ENCODE results near the gene PHYHD1.

The PHYHD1 gene

DNA sequence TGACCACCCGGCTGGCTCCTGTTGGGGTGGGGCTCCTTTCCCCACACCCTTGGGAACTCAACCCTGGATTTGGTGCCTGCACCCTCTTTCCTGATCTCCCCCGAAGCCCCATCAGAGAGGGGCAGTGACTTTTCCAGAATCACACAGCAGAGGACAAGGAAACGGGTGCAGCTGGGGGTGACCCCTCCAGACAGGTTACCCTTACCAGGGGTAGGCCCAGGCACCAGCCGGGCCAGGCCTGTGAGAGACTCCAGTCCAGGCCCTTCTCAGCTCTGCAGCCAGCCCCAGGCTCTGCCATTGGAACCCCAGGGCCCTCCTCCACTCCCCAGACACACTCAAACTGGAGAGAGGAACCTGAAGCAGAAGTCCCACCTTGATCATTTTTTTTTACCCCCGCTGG, 19.0 kb upstream of the PHYHD1 start:
- no peak for DNase-seq

DNA sequence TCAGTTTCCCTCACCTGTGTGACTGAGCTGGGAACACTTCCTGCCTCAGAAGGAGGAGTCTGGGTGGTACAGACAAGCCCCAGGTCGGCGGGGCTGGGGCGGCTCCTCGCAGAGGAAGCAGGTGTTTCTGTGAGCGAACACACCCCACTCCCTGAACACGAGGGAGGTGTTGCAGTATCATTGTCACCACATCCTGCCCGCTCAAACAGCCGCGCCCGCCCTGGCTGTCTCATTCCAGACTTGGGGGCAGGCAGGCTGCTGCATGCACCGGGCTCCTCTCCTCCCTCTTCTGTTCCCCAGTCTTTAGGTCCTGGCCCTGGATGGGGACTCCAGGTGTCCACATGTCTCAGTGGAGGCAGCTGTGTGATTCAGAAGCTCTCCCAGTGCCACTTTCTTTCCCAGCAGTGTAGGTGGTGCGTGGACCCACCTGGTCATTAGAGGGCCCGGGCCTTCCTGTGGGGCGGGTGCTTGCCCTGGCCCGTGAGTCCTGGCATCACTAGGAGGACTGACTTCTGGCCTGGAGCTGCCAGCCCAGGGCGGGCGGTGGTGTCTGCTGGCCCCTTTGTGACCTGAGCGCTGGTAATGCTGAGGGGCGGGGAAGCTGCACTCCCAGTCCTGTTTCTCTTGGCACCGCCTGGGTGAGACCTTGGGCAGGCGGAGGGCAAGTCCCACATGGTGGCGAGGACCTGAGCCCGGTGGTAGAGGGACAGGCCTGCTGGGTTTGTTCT, 18.3 kb upstream of the PHYHD1 start:
- DNase-seq, result no peak

DNA sequence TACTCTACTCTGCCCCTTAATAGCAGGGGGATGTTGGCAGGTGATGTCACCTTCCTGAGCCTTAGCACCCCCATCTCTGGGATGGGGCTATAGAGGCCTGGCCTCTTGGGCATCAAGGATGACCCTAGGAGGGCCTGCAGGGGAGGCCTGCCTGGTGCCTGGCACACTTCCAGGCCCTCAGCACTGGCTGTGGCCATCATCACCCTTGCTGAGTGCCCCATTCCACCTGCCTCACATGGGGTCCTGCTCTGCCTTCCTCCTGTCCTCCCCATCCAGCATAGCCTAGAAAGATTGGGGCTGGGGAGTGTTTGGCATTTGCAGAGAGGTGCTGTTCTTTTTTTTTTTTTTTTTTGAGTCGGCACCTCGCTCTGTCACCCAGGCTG, 17.7 kb upstream of the PHYHD1 start:
- DNase-seq, result no peak

DNA sequence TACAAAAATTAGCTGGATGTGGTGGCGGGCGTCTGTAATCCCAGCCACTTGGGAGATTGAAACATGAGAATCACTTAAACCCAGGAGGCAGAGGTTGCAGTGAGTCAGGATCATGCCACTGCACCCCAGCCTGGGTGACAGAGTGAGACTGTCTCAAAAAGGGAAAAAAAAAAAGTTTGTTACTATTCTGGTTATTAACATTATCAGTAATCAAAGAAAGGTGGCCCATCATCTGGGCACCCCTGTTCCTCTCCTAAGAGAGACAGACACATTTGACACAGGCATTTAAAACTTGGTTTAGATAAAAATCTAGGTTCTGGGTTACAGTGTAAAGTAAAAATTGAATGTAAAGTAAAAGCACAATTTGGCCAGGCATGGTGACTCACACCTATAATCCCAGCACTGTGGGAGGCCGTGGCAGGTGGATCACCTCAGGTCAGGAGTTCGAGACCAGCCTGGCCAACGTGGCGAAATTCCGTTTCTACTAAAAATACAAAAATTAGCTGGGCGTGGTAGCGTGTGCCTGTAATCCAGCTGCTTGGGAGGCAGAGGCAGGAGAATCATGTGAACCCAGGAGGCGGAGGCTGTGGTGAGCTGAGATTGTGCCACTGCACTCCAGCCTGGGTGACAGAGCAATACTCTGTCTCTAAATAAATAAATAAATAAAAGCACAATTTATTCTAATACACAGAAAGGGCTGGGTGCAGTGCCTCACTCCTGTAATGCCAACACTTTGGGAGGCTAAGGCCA, 16.7 kb upstream of the PHYHD1 start:
- DNase-seq, result no peak

DNA sequence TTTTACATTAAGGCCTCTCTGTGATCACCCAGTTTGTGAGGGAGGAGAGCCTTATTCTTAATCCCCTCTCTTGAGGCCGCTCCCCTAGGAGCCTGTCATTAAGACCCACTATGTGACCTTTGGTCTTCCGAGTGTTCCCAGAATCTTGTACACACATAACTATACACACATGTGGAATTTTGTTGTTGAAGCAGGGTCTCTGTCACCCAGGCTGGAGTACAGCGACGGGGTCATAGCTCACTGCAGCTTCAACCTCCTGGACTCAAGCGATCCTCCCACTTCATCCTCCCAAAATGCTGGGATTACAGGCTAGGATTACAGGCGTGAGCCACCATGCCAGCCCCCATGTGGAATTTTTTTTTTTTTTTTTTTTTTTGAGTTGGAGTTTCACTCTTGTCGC, 14.8 kb upstream of the PHYHD1 start:
- DNase-seq, result no peak

DNA sequence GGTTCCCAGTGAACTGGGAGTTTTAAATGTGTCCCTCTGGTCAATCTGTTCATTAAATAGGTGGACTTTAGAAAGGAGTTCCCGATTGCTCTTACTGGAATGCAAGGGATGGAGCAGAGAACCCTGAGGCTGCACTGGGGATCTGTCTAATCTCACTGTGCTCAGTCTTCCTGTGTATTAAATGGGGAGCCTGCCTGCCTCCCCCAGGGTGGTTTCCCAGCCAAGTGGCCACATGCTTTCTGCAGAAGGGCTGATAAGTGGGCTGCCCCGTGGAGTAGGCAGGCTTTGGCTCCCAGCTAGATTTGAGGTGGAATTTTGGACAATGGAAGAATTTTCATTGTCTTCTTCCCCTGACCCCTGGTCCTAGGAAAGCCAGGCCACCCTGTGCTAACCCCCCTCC, 14.0 kb upstream of the PHYHD1 start:
- no peak for DNase-seq

DNA sequence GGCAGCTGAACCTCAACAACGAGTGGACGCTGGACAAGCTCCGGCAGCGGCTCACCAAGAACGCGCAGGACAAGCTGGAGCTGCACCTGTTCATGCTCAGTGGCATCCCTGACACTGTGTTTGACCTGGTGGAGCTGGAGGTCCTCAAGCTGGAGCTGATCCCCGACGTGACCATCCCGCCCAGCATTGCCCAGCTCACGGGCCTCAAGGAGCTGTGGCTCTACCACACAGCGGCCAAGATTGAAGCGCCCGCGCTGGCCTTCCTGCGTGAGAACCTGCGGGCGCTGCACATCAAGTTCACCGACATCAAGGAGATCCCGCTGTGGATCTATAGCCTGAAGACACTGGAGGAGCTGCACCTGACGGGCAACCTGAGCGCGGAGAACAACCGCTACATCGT, 12.4 kb upstream of the PHYHD1 start:
- no peak for DNase-seq

DNA sequence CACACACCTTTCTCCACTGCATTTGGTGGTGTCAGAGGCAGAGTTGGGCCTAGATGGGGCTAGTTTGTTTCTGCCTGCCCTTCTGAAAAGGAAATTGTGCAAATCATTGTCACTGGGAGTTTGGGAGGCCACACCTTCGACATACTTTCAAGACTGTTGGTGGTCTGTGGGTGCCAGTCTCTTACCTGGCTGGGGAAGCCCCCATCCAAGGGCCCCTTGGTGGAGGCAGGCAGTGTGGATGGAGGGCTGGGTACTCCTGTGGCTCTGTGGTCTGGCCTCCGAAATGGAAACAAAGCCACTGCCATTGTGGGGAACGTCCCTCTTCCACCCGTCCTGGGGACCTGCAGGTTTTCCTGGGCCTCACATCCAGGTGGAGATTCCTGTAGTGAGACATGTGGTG, 10.9 kb upstream of the PHYHD1 start:
- DNase-seq, result no peak

DNA sequence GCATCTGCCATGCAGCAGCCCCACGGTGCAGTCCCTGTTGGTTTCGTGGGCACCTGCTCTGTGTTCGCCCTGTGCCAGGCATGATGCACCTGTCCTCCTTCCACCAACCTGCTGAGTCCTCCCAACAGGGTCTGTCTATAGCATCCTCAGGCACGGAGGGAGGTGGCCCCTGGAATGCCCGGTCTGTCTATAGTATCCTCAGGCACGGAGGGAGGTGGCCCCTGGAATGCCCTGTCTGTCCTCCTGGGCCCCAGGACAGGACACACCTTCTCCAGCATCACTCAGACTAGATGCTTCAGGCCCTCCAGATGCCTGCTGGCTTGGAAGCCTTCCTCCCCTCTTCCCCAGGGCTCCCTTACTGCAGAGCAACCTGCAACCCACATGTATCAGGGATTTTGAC, 9.9 kb upstream of the PHYHD1 start:
- no peak for DNase-seq

DNA sequence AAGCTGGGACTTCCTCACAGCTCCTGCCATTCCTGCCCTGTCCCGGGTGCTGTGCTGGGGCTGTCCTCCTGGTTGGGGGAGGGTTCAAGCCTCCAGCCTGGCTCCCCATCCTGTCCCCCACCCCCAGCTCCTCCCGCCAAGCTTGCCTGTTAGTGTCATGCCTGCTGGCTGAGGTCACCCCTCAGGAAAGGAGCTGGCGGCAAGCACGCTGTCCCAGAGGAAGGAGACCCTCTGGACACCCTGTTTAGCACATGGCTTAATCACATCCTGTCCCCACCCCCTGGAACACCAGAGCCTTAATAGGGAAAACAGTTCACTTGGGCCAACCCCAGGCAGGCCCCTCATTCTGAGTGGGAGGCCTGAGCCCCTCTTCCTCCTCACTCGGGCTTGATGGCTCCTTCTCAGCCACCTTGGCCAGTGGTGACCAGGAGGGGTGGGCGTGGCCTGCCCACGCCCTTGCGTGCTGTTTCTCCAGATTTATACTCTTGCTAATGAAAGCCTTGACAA, 9.2 kb upstream of the PHYHD1 start:
- DNase-seq, result no peak

DNA sequence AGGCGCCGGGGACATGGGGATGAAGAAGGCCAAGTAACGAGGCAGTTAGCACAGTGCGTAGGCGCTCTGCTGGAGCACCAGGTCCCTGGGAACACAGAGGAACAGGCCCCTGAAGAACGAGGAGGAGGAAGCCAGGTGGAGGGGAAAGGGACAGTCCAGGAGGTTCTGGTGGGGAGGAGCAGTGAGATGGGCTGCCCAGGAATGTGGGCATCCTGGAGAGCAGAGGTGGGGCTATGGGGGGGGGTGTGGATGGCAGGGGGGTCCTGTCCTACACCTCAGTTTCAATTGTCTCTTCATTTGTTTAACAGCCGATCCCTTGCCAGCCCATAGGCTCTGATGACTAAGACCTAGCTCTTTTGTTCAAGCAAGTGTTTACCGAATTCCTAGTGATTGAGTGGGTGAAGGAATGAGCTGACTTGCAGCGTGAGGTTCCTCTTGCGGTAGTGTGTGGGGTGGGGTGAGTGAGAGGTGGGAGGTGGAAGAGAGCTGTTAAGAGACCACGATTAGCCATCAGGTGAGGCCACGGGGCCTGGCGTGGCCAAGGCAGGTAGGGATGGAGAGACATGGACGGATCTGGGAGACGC, 8.4 kb upstream of the PHYHD1 start:
- no peak for DNase-seq

DNA sequence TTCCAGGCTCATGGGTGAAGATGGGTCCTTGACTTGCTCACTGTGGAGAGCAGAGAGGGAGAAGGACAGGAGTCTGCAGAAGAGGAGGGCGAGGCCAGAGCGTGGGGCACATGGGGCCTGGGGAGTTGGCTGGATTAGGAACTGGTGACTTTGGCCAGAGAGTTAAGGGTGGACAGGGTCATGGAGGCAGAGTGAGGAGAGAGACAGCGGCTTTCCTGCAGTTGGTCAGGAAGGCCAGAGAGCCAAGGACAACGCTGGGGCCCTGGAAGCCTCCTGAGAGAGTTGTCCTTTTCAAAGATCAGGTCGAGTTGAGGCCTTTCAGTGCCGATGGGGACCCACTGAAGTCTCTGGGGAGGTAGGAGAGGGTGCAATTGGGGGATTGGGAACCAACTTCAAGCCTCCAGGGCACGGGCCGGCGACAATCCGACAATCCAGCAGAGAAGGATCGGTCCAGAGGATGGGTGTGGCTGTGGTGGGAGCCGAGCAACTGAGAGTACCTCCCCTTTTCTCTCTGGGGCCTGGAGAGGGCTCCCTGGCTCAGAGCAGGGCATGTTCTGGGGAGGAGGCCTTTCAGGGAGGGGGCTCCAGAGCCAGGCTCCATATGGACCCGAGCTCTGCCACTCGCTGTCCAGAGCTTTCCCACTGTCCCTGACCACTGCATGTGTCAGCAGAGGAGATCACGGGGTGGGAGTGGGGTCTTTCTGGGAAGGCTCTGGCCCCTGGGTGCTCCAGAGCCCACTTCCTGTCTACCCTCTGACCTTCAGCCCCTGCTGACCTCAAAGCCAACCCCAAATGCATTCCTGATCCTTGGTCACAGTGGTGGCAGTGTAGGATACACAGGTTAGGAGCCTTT, 7.5 kb upstream of the PHYHD1 start:
- no peak for DNase-seq

DNA sequence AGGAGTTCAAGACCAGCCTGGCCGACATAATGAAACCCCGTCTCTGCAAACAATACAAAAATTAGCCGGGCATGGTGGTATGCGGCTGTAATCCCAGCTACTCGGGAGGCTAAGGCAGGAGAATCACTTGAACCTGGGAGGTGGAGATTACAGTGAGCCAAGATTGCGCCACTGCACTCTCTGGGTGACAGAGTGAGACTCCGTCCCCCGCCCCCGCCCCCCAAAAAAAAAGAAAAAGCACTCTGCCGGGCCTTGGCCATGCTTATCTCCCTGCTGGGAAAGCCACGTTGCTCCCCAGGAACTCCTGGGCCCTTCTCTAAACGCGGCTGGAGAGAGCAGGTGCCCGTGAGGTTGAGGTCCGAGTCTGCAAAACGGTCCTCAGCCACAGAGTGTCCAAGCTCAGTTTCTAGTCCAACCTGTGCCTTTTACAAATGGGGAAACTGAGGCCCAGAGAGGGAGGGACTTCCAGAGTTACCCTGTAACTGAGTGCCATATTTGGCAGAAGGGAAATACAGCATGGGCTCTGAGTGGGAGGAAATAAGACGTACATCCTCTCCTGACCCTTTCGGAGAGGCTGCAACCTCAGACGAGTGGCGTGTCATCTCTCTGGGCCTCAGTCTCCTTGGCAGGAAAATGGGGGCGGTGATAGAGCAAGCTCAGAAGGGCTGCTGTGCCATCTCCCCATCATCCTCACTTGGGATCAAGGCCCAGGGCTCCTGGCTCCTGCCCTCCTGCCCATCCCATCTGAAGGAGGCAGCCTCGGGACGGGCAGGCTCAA, 6.6 kb upstream of the PHYHD1 start:
- DNase-seq, result no peak

DNA sequence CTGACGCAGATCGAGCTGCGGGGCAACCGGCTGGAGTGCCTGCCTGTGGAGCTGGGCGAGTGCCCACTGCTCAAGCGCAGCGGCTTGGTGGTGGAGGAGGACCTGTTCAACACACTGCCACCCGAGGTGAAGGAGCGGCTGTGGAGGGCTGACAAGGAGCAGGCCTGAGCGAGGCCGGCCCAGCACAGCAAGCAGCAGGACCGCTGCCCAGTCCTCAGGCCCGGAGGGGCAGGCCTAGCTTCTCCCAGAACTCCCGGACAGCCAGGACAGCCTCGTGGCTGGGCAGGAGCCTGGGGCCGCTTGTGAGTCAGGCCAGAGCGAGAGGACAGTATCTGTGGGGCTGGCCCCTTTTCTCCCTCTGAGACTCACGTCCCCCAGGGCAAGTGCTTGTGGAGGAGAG, 4.6 kb upstream of the PHYHD1 start:
- DNase-seq, result no peak

DNA sequence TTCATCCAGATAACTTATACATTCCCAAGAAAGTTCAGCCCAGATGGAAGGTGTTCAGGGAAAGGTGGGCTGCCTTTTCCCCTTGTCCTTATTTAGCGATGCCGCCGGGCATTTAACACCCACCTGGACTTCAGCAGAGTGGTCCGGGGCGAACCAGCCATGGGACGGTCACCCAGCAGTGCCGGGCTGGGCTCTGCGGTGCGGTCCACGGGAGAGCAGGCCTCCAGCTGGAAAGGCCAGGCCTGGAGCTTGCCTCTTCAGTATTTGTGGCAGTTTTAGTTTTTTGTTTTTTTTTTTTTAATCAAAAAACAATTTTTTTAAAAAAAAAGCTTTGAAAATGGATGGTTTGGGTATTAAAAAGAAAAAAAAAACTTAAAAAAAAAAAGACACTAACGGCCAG, 4.0 kb upstream of the PHYHD1 start:
- no peak for DNase-seq

DNA sequence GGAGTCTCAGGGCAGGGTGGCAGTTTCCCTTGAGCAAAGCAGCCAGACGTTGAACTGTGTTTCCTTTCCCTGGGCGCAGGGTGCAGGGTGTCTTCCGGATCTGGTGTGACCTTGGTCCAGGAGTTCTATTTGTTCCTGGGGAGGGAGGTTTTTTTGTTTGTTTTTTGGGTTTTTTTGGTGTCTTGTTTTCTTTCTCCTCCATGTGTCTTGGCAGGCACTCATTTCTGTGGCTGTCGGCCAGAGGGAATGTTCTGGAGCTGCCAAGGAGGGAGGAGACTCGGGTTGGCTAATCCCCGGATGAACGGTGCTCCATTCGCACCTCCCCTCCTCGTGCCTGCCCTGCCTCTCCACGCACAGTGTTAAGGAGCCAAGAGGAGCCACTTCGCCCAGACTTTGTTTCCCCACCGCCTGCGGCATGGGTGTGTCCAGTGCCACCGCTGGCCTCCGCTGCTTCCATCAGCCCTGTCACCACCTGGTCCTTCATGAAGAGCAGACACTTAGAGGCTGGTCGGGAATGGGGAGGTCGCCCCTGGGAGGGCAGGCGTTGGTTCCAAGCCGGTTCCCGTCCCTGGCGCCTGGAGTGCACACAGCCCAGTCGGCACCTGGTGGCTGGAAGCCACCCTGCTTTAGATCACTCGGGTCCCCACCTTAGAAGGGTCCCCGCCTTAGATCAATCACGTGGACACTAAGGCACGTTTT, 3.5 kb upstream of the PHYHD1 start:
- peak; percentile 77 for DNase-seq

DNA sequence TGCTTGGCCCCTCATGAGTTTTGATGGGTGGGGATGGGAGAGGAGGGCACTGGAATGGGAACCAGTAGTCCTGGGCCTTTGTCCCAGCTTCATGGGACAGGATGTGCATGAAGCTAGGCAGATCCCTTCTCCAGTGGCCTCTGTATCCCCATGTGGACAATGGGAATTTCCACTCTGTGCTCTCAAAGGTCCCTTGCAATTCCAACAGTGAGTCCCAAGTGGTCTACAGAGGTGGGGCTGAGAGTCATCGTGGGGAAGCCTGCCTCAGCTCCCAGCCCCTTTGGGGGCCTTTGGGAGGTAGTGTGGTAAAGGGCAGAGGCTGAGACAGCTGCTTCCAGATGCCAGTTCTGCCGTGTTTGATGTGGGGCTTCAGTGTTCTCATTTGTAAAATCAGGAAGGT, 1.9 kb upstream of the PHYHD1 start:
- DNase-seq, result no peak

DNA sequence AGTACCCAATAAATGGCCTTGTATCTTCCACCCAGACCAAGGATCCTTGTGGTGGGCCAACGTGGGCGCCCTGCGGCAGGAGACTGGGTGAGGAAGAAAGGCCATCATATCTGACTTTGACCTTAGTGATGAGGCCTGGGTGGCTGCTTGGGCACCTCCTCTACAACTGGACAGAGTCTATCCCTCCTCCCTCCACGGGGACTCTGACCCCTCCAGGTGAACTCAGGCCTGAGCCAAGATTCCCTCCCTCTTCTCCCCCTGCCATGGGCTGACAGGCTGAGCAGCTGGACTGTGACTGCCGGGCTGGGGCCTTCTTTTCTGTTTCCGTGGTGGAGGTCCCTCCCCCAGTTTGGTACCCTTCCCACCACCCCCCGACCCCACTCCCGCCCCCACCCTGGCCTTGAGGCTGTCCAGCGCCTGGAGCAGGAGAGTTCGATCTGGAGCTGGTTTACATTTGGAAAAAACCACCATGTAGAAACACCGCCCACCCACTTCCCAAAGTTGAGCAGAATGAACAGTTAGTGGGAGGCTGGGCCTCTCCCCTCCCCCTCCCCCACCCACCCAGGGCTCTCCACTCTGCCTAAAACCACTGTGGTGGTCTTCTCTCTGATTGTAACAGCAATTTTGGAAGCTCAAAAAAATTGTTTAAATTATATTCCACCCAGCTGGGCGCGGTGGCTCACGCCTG, 1.2 kb upstream of the PHYHD1 start:
- no peak for DNase-seq

DNA sequence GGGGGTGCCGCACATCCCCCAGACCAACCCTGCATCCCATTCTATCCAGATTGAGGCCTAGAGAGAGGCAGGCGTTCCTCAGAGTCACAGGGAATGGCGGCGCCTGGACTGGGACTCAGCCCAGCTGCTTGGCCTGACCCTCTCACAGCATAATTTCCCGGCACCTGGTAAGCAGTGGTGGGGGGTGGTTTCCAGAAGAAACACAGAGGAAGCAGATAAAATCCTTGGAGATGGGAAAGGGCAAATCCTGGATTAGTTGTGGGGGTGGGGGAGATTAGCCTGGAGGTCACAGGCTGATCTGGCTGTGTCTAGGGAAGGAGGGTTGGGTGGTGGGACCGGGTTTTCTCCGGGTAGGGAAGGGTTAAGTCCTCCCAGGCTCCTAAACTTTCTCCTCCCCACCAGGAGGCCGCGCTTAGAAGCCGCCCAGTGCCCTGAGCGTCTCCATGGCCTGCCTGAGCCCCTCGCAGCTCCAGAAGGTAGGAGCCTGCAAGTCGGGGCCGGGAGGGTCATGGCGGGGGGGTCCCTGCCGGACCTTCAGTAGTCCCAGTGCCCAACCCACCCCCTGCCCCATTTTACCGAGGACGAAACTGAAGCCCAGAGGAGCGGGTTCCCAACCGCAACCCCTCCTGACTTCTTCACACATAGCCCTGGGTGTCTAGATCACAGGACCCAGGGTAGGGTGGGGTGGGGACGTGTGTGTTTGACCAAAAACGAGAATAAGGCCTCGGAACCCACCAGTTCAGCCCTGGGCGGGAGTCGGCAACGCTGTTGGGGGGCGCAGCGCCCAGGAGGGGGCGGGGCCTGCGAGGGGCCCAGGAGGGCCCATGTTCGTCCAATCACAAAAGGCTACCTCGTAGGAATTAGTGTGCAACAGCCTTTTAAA, 1.3 kb downstream of the PHYHD1 start:
- no peak for DNase-seq

DNA sequence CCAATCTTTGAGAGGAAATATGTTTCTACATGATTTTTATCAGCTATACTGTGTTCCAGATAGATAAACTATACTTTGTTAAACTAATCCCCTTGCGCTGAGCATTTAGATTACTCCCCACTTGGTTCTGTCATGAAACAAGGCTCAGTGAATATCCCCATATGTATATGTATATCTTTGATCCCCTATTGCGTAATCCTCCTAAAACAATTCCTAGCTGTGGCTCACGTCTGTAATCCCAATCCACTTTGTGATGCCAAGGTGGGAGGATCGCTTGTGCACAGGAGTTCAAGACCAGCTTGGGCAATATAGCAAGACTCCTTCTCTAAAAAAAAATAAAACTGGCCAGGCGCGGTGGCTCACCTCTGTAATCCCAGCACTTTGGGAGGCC, 2.7 kb downstream of the PHYHD1 start:
- DNase-seq, result no peak
